Mucosa of gallbladder (tissue), 1 donor: ENCODE measurements around the gene RUNX2. TPM values are rescaled to one million over a fixed set of nuclear protein-coding genes. Genes with fewer than 3 reads are reported as not detected.
"Not testable (repeated sequence)": the region's sequence is repeated elsewhere in the genome, so short reads cannot be mapped to it uniquely, and the experiment has no call there.

Experiments used
- DNase-seq: peaks from one replicate; pipeline ENCODE4 v3.0.0-alpha.2; 2020; ENCODE audit warnings: low spot score
- total RNA-seq: library from RNA; stranded (reverse); gene quantifications from one replicate; pipeline ENCODE4 v1.2.1, GENCODE V29; 2021
- donor health status: DM: no; HTN: no; CAD: no.

RUNX2 gene
- total RNA-seq, 1 donor from 2014 or later, result 5.3 TPM

GRCh38 chr6:45455408-45455807 is 127.3 kb downstream of the RUNX2 start:
- DNase-seq, result no peak

GRCh38 chr6:45457141-45457540 is 129.0 kb downstream of the RUNX2 start:
- no peak for DNase-seq

DNA sequence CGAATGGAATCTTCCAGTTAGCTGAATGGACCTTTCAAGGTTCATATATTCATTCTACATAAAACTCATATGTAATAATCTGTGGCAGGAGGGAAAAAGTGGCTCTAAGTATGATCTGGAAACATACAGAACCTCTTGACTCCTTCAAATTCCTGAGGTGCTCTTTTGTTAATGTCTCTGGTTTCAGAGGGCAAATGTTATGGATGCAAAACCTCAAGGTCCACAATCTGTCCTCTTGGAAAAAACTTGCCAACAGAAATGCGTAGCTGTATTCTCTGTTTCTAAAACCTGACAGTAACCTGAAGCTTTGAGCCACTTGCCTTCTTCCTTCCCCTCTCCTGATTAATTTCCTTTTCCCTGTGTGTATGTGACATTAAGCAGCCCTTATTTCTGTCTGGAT is 130.5 kb downstream of the RUNX2 start:
- no peak for DNase-seq

GRCh38 chr6:45460166-45460565 is 132.0 kb downstream of the RUNX2 start:
- DNase-seq, result no peak

DNA sequence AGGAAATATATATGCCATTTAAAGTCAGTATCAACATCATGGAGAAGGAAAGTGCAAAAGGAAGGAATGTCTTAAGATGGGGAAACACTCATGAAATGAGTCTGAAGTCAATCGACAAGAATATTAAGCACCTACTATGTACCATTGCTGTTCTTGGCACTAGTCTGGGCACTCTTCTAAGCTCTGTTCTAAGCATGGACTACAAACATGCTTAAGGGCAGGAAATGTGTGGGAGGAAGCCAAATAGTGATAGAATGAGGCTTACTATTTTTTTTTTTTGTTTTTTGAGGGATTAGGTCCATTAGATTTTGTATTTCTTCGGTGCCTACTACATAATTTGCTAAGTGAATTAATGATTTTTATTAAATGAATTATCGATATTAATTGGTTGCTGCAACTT is 133.4 kb downstream of the RUNX2 start:
- no peak for DNase-seq

DNA sequence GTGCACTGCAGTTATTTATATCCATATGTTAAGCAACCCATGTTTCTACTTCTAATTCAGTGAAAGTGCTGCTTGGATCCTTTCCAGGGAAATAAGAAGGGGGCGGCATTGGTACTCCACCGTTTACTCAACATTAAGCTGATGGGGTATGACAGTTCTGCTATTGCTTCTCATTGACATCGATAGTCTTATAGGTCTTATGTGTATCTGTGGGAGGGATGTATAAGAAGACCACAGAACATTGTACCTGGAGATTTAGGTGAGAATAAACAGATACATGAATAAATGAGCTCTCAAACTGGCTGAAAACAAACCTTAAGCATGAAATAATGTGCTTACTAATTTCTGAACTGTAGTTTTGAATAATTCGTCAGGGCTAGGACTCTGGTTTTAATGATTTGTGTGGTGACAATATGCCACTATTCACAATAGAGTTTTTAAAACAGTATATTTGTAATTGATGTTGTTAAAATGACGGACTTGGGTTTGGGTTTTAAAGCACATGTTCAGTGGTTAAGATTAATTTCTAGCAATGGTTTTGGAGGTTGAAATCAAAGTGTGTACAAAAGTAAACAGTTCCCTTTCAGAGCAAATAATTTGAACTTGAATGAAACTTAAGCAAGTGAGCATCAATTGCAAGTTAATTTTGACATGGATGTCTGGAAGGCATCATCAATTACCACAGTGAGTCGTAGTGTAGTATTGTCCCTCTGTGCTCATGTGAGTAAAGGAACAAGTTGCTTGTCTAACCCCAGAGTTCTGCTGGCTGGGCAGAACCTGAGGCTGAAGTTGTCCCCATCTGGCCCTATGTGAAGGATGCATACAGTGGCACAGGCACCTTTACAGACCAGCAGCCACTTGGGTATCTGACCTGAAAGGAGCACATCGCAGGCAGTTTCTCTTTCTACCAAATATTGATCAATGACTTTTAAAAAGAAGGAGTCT is 134.3 kb downstream of the RUNX2 start:
- no peak for DNase-seq

DNA sequence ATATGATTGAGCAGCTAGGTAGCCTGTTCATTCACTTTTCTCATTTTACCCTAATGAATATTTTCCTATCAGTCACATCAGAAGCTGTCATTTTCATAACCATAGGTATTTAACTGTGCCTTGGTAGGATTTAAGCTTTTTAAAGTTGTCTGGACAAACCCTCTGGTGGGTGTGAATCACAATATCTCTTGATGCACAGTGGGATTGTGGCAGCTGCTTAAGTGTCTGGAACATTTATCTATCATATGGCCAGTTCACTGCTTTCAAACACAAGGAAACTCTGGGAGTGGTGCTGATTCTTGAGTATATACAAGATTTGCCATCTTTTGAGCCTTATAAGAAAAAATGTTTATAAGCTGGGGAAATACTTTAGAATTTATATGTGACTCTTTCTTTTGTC is 136.6 kb downstream of the RUNX2 start:
- no peak for DNase-seq

GRCh38 chr6:45466686-45467085 is 138.6 kb downstream of the RUNX2 start:
- no peak for DNase-seq

GRCh38 chr6:45467417-45467816 is 139.3 kb downstream of the RUNX2 start:
- not testable (repeated sequence) for DNase-seq

DNA sequence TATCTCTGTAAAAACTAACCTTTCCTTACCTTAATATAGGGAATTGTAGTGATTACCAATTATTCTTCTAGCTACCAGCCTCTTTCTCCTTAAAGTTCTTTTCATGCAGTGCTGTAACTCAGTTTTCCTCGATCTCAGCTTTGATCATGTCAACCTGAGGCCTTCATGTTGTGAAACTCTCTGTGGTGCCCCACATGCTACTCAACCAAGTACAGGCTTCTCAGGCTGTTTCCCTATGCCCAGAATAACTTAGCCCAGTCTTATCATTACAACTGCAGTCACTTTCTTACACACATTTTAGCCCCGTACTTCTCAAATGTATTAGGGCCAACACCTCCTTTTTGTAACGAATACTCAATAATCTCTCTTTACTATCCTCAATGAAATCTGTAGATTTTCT is 139.7 kb downstream of the RUNX2 start:
- DNase-seq, result no peak

DNA sequence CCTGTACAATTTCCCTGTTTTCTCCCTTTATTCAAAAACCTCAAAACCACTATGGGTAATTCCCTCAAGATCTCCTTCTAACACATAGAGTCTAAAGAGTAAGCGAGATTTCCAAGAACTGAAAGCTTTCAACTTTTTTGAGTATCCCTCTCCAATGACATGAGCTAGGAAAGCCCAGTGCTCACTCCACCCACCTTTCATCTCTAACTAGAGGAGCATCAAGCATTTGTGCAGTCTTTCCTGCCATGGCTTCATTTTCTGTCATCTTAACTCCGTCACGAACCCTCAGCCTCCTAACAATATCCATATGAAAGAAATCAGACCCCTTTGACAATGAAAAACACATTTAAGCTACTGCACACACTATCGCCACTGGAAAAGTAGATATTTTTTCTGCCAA is 141.5 kb downstream of the RUNX2 start:
- no peak for DNase-seq

DNA sequence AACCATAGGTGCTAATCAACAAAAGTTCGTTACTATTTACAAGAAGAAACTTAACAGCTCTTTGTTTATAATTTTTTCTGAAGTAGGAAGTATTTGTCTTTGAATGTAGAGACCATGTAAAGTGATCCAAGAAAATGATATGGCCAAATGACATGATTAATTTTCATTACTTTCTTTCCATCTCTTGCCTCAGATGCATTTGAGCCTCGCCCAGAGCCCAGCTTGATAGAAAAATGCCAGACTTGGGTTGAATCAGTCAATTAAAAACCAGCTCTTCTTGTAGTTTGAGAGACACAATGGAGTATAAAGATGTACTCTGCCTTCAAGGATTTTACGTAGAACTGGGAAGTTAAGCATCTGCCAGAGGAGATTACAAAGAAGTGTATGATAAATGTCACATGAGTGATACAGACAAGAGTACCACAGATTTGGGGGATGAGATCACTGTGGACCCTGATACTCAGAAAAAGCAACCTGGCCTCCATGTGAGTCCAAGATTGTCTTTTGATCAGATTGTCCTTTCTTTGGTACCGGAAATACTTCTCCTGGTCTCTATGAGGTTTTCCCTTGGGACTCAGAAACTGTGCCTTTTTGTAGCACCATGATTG is 142.1 kb downstream of the RUNX2 start:
- DNase-seq, result no peak

DNA sequence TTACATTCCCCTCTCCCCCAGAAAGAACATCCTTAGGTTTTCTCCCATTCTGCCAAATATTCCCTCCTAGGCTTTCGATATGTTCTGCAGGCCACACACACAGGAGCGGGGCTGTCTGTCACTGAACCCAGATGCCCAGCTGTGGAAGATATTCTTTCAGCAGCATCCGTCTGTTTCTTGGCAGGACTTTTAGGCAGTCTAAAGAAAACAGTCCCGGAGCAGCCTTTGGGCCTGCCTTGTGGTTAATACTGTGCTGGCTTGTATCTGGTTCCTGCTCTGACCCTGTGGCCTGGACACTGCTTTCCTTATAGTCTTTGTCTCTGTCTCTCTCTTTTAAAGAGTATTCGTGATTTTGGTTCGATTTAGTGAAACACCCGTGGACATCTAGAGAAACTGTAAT is 144.3 kb downstream of the RUNX2 start:
- peak; percentile 19 for DNase-seq

DNA sequence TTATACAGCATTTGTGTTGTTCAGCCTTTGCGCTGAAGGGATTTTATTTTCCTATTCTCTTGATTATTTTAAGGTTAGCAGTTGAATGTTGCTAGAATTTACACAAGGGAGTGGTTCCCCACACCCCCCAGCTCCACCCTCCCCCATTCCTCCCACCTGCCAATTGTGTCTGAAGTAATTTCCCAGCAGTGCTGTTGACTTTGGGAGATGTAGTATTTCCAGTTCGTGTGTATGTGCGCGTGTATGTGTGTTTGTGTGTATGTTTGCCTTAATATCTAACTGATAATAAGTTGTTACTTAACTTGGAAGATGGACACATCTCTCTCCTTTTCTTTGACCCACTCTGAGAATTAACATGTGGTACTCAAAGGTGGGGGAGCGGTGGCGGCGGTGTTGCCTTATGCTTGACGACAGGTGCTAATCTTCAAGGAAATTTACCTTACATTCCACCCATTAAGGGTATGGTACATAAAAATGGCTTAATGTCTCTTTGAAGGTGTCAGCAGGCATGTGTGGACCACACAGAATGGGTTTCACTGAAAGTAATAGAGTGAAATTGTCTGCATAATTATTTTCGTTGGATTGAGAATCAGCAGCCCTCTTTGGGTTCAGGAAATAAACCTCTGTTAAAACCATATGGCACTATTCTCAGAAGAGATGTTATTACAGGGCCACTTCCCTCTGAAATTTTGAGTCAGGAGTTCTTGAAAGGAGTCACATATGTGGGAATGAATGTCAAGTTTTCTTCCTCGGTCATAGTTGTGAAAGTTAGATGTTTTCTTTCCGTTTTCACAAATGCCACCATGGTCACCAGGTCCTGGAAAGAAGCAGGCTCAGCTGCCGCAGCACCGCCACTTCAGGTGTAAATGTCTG is 145.2 kb downstream of the RUNX2 start:
- peak; percentile 20 for DNase-seq

DNA sequence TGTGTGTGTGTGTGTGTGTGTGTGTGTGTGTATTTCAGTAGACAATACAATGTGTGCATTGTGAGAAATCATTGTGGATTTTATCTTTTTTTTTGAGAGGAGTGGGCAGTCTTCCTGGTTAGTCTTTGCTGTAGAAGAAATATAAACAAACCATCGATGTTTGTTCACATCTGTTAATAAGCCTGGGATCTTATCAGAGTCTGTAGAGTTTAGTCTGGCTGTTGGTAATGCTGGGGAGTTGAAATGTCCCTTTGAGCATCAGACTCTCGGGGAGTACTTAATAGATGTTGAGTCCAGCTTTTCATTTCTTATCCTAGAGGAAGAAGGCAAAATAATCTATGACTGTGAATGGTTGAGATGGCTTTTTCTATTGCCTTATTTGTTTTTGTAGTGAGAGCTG is 146.2 kb downstream of the RUNX2 start:
- no peak for DNase-seq

DNA sequence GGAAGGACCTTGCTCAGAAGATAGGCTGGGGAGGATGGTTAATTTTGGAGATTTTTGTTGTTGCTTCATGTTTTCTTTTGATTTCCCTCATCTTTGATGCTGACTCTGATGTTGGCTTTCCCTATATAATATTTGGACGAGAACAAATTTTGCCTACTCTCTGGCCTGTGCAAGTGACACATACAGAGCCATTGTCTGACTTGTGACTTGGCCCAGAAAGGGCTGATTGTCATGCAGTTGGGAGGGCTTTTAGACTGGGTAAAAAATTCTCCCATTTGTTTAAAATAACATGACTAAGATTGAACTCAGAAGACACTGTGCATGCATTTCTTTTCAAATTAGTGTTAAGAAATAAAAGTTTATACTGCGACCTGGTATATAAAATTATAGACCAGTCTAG is 148.2 kb downstream of the RUNX2 start:
- no peak for DNase-seq

DNA sequence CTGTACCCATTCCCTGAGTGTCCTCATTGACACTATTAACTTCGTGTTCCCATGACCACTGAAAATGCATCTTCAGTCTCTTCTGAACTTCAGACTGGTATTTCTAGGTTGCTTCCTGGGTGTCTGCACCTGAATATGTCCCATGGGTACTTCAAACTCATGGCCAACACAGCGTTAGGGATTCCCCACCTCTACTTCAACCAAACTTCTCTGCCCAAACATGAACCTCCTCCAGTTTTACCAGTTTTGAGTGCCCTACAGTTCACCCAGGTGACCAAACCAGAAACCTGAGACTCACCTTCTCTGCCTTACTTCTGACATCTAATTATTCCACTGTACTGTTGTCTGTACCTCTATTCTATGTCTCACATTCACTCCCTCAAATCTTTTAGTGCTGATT is 149.1 kb downstream of the RUNX2 start:
- DNase-seq, result no peak

- DNase-seq, result no peak
Measured at GRCh38 chr6:45477790-45478189, 149.7 kb downstream of the RUNX2 start.

DNA sequence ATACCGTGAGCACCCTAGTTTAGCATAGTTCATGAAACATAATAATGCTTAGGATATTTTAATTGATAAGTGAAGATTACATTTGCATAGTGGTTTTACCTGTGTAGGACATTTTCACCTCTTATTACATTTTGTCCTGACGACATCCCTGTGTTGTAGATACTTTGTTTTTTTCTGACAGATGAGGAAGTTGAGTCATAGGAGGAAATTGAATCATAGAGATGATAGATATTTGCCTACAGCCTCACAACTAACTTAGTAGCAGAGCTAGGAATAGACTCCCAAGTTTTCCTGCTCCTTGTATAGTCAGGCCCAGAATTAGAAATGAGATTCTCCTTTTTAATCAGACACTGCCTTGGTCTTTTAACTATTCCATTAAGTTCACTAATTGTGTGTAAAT is 150.1 kb downstream of the RUNX2 start:
- DNase-seq, result no peak

DNA sequence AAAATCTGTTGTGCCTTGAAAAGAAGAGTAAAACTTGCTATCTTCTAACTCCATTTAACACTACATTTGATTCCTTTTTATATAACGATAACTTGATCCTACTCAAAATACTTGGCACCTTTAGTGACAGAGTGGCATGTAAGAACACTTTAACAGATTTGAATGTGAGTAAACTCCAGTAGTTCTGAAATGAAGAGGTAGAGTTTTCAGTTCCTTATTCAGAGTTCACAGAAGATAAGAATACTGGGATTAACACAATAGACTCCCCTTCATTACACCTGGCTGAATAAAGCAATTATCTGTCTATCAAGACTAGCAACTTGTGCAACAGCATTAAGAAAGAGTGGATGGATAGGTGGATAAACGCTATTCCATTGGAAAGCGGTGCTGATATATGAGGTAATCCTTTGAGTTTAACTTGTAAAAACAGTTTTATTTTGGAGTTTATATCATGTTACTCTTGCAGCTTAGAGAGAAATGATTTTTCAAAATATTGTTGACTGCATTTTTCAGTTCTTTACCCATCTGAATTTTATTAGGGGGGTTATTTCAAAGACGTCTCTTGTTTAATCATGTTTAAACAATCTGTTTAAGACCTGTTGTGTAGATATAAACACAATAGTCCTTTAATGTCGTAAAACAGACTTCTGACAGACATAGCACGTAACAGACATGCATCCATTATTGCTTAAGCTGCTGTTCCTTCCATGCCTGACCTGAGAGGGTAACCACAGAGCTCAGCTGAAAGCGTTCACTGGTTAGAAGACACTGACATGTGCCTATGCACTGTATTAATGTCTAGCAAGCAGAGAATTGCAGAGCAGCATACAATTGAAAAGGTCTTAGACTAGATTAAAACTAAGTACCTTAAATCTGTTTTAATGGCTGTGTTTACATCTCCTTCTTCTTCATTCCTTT is 152.0 kb downstream of the RUNX2 start:
- no peak for DNase-seq

DNA sequence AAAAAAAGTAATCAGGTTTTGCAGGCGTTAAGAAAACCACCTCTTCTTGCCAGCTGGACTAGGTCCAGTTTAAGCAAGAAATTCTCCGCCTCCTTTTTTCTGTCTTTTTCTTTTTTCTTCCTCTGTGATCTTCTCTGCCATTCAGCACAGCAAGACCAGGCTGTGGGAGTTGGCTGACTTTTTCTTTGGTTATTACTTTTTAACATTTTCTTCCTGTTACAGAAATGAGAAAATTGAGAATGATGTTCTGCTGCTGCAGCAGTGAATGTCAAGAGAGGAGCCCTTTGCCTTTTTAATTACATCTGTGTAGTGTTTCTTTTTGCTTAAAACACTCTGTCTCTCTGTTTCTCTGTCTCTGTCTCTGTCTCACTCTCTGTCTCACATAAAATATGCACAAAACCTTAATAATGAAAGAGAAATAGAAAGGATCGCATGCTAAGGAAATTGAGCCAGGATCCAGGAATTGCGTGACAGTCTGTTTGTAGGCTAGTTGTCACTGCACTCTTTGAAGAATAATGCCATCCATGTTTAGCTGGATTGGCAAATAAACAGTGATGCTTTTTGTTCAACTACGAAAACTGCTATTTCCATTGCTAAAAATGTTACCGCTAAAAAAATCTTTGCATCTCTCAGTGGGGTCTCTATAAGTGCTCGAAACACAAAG is 152.8 kb downstream of the RUNX2 start:
- DNase-seq, result no peak
